Peyer's patch (tissue), 4 donors: ENCODE data around the gene CCDC85A.

Source experiments
- POLR2A ChIP-seq, 2 donors: fragments of 450-650 bp; IDR thresholded peaks; one replicate each; pipeline ENCODE4 v1.5.1; 2017; ENCODE audit warnings: antibody characterized with exemption in 2 of 2, mild to moderate bottlenecking in 2 of 2, moderate library complexity in 2 of 2
- TF ChIP-seq, protein P1 (sequence below), 6 experiments: fragments of 450-650 bp in 4 of 6; fragments of 200-600 bp in 2 of 6; sonication (generic) in 1 of 6; IDR thresholded peaks; one replicate each; pipeline ENCODE4 v1.5.1; 2017 to 2019; ENCODE audit warnings: antibody characterized with exemption in 6 of 6, mild to moderate bottlenecking in 3 of 6, moderate library complexity in 1 of 6

DNA sequence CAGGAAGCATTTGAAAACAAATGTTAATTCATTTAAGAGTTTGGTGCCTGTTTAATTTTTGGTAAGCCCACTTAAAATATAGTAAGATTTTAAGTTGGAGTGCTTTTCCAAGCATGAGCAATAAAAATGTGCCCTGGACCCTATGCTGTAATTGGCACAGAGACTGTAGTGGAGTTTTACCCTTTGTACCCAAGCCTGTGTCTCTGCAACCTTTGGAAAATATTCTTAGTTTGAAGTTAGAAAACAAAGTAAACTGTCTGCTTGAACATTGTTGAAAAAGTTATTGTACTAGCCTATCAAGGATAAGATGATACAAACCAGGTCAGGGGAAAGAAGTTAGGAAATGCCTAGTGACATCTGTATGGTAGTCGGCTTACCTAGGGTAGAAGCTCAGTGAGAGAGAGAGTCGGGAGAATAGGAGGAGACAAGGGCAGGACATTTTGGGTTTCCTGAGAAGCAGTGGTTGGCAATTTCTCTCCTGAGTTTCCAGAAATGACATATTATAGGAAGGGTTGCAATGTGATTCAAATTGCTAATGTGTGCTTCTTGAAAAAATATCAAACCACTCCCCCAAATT lies 66.5 kb downstream of the CCDC85A start:
- TF ChIP-seq, protein P1, sequence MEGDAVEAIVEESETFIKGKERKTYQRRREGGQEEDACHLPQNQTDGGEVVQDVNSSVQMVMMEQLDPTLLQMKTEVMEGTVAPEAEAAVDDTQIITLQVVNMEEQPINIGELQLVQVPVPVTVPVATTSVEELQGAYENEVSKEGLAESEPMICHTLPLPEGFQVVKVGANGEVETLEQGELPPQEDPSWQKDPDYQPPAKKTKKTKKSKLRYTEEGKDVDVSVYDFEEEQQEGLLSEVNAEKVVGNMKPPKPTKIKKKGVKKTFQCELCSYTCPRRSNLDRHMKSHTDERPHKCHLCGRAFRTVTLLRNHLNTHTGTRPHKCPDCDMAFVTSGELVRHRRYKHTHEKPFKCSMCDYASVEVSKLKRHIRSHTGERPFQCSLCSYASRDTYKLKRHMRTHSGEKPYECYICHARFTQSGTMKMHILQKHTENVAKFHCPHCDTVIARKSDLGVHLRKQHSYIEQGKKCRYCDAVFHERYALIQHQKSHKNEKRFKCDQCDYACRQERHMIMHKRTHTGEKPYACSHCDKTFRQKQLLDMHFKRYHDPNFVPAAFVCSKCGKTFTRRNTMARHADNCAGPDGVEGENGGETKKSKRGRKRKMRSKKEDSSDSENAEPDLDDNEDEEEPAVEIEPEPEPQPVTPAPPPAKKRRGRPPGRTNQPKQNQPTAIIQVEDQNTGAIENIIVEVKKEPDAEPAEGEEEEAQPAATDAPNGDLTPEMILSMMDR (IDR thresholded peaks at IDR 0.05): no peak
- no peak for TF ChIP-seq POLR2A (IDR thresholded peaks at IDR 0.05)
